Superior temporal gyrus (tissue), 1 donor: ENCODE measurements around the gene GRIK4.

Source experiments
- DNase-seq: peaks from one replicate; pipeline ENCODE4 v3.0.0-alpha.2; 2016; ENCODE audit errors: extremely low spot score

GRIK4 gene

GRCh38 chr11:120525261-120526171 lies 14.0 kb downstream of the GRIK4 start:
- no peak for DNase-seq

GRCh38 chr11:120526241-120526640 lies 14.7 kb downstream of the GRIK4 start:
- no peak for DNase-seq

- DNase-seq = no peak
These were observed 15.7 kb downstream of the GRIK4 start for GRCh38 chr11:120527111-120527761.

GRCh38 chr11:120528749-120529148 lies 17.2 kb downstream of the GRIK4 start:
- no peak for DNase-seq

GRCh38 chr11:120529214-120529613 lies 17.7 kb downstream of the GRIK4 start:
- DNase-seq = no peak

- no peak for DNase-seq
These were observed 18.4 kb downstream of the GRIK4 start for GRCh38 chr11:120529911-120530310.

- DNase-seq = no peak
These were observed 20.7 kb downstream of the GRIK4 start for GRCh38 chr11:120532082-120532831.

GRCh38 chr11:120532832-120533196 lies 21.3 kb downstream of the GRIK4 start:
- no peak for DNase-seq

GRCh38 chr11:120536091-120536796 lies 24.7 kb downstream of the GRIK4 start:
- no peak for DNase-seq

GRCh38 chr11:120536797-120537169 lies 25.2 kb downstream of the GRIK4 start:
- DNase-seq = no peak

- no peak for DNase-seq
These were observed 26.4 kb downstream of the GRIK4 start for GRCh38 chr11:120537996-120538395.

- DNase-seq = no peak
These were observed 27.2 kb downstream of the GRIK4 start for GRCh38 chr11:120538707-120539106.

- no peak for DNase-seq
These were observed 28.3 kb downstream of the GRIK4 start for GRCh38 chr11:120539667-120540369.

- no peak for DNase-seq
These were observed 29.4 kb downstream of the GRIK4 start for GRCh38 chr11:120540744-120541465.

- DNase-seq = no peak
These were observed 32.1 kb downstream of the GRIK4 start for GRCh38 chr11:120543521-120544215.

GRCh38 chr11:120545813-120546212 lies 34.3 kb downstream of the GRIK4 start:
- DNase-seq = no peak

GRCh38 chr11:120546312-120547205 lies 35.0 kb downstream of the GRIK4 start:
- no peak for DNase-seq

- no peak for DNase-seq
These were observed 35.8 kb downstream of the GRIK4 start for GRCh38 chr11:120547316-120547715.
